Measurements from ENCODE around the gene KRTAP10-6.

DNA sequence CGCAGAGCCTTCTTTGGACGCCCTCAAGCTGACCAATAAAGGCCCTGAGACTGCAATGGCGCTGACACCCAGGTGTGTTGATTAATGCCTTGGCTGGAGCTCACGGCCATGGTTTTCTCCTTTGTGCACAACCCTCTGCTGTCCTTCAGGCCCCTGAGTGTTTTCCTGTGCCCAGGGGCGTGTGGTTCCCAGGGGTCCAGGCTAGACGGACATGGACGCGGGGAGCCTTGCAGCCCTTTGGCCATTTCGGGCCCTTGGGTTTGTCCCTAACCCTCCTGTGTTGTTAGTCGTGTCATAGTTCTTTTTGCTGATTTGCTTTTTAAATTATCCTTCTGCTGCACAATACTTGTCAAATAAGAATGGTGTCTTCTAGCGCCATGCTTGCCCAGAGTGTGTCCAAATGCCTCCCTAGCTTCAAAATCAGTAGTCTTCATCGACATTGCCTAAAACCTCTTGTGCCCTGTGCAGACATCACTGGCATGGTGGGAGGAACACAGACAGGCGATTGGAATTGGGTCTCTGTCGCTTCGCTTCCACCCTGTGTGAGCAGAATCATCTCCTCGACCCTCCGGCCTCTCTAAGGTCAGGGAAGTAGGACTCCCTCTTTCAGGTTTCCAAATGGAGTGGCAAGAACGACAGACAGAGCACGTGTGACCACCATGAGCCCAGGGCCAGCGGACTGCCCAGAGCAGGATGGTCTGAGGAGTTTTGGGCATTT, 16.8 kb downstream of the KRTAP10-6 start:
- no peak for TF ChIP-seq SIN3A (IDR thresholded peaks at IDR 0.05; ENCODE audit: low read depth)
- TF ChIP-seq, protein P1, sequence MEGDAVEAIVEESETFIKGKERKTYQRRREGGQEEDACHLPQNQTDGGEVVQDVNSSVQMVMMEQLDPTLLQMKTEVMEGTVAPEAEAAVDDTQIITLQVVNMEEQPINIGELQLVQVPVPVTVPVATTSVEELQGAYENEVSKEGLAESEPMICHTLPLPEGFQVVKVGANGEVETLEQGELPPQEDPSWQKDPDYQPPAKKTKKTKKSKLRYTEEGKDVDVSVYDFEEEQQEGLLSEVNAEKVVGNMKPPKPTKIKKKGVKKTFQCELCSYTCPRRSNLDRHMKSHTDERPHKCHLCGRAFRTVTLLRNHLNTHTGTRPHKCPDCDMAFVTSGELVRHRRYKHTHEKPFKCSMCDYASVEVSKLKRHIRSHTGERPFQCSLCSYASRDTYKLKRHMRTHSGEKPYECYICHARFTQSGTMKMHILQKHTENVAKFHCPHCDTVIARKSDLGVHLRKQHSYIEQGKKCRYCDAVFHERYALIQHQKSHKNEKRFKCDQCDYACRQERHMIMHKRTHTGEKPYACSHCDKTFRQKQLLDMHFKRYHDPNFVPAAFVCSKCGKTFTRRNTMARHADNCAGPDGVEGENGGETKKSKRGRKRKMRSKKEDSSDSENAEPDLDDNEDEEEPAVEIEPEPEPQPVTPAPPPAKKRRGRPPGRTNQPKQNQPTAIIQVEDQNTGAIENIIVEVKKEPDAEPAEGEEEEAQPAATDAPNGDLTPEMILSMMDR (IDR thresholded peaks at IDR 0.05 in 2 of 3, conservative IDR thresholded peaks at IDR 0.05 in 1 of 3; ENCODE audit: borderline replicate concordance in 1 of 3, insufficient read depth in 1 of 3, low read depth in 2 of 3, low read length in 2 of 3) = no peak
- no peak for TF ChIP-seq POLR2AphosphoS5 (IDR thresholded peaks at IDR 0.05; ENCODE audit: low read depth, low read length)
- no peak for TF ChIP-seq CEBPB (IDR thresholded peaks at IDR 0.05; ENCODE audit: low read depth)
- TF ChIP-seq, protein P2, sequence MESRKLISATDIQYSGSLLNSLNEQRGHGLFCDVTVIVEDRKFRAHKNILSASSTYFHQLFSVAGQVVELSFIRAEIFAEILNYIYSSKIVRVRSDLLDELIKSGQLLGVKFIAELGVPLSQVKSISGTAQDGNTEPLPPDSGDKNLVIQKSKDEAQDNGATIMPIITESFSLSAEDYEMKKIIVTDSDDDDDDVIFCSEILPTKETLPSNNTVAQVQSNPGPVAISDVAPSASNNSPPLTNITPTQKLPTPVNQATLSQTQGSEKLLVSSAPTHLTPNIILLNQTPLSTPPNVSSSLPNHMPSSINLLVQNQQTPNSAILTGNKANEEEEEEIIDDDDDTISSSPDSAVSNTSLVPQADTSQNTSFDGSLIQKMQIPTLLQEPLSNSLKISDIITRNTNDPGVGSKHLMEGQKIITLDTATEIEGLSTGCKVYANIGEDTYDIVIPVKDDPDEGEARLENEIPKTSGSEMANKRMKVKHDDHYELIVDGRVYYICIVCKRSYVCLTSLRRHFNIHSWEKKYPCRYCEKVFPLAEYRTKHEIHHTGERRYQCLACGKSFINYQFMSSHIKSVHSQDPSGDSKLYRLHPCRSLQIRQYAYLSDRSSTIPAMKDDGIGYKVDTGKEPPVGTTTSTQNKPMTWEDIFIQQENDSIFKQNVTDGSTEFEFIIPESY (IDR thresholded peaks at IDR 0.05; ENCODE audit: extremely low read depth, insufficient replicate concordance, low read length) = no peak
- no peak for TF ChIP-seq REST (IDR thresholded peaks at IDR 0.05; ENCODE audit: low read depth)
- no peak for TF ChIP-seq FOSL1 (IDR thresholded peaks at IDR 0.05; ENCODE audit: low read depth)
- TF ChIP-seq EGR1 (IDR thresholded peaks at IDR 0.05; ENCODE audit: low read depth) = no peak
- TF ChIP-seq ELF1 (IDR thresholded peaks at IDR 0.05; ENCODE audit: borderline replicate concordance, low read depth) = no peak
- TF ChIP-seq EZH2phosphoT487 (IDR thresholded peaks at IDR 0.05; ENCODE audit: borderline replicate concordance) = no peak
- no peak for TF ChIP-seq POLR2A (IDR thresholded peaks at IDR 0.05; ENCODE audit: borderline replicate concordance, extremely low read depth, insufficient read depth, insufficient read length)
- TF ChIP-seq ZFX (IDR thresholded peaks at IDR 0.05) = no peak
- TF ChIP-seq EZH2 (IDR thresholded peaks at IDR 0.05) = no peak
- no peak for TF ChIP-seq RAD21 (IDR thresholded peaks at IDR 0.05; ENCODE audit: low read depth)

Data from HCT116 (cell line).